NCI-H2227 (cell line): ENCODE data around the gene MFSD2A.
"Not testable (repeated sequence)": the region's sequence is repeated elsewhere in the genome, so short reads cannot be mapped to it uniquely, and the experiment has no call there.

Experiments used
- DNase-seq: peaks from one replicate; lab custom pipeline; 2025; ENCODE audit not compliant: unreplicated experiment; lab: John Stamatoyannopoulos, UW

Gene MFSD2A

DNA sequence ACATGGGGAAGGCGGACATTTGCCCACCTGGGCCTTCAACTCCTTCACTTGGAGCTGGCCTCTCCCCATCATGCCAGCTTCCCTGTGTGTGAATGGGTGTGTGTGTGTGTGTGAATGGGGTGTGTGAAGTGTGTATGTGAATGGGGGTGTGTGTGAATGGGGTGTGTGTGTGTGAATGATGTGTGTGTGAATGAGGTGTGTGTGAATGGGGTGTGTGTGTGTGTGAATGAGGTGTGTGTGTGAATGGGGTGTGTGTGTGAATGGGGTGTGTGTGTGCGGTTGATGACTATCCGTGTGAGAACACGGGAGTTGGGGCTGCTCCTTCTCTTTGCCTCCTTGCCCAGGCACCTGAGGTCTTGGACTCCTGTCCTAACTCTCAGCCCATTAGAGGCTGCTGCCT lies 9.6 kb downstream of the MFSD2A start:
- DNase-seq: no peak

- DNase-seq: no peak
These were observed 10.1 kb downstream of the MFSD2A start for GRCh38 chr1:39965044-39965443.

GRCh38 chr1:39969048-39969447 lies 14.1 kb downstream of the MFSD2A start:
- no peak for DNase-seq

DNA sequence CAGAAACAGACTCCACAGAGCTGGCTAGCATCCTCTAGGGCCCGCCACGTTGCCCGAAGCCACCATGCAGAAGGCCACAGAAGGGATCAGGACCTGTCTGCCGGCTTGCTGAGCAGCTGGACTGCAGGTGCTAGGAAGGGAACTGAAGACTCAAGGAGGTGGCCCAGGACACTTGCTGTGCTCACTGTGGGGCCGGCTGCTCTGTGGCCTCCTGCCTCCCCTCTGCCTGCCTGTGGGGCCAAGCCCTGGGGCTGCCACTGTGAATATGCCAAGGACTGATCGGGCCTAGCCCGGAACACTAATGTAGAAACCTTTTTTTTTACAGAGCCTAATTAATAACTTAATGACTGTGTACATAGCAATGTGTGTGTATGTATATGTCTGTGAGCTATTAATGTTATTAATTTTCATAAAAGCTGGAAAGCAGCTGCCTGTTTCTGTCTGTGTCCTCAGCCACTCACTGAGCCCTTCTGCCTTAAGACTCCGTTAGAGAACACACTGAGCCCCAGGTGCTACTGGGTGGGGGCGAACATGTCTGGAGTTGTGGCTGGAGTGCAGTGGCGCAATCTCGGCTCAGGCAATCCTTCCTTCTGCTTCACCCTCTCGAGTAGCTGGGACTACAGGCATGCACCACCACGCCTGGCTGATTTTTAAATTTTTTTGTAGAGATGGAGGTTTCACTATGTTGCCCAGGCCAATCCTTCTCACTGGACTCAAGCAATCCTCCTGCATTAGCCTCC lies 14.8 kb downstream of the MFSD2A start:
- no peak for DNase-seq

DNA sequence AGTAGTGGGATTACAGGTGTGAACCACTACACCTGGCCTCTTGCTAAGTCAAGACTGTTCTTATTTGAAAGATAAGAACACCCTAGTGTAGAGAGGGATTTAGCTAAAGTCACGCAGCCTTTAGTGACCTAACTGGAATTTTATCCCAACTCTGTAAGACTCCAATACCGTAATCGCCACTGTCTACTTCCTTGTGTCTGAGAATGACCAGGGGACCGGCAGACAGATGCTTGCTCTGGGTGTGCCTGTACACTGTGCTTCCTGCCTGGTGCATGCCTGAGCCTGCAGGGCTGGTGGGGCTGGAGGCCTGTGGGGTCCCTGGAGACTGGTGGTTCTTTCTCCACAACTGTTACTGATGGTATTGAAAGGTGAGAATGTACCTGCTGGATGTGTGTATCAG lies 15.3 kb downstream of the MFSD2A start:
- no peak for DNase-seq

DNA sequence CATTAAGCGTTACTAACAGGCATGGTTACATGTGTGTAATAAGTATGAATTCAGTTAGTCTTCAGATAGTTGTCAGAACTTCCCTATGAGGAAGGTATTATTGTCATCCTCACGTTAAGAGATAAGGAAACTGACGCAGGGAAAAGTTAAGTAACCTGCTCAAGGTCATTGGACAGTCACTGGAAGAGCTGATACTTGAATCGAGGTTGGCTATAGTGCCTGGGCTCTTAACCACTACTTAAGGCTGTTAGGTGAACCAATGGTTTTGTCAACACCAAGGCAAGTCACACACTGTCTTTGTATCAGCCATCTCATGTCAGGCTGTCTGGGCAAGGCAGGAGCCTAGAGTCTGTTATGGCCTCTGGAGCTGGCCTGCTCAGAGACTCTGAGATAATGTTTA lies 16.2 kb downstream of the MFSD2A start:
- no peak for DNase-seq

DNA sequence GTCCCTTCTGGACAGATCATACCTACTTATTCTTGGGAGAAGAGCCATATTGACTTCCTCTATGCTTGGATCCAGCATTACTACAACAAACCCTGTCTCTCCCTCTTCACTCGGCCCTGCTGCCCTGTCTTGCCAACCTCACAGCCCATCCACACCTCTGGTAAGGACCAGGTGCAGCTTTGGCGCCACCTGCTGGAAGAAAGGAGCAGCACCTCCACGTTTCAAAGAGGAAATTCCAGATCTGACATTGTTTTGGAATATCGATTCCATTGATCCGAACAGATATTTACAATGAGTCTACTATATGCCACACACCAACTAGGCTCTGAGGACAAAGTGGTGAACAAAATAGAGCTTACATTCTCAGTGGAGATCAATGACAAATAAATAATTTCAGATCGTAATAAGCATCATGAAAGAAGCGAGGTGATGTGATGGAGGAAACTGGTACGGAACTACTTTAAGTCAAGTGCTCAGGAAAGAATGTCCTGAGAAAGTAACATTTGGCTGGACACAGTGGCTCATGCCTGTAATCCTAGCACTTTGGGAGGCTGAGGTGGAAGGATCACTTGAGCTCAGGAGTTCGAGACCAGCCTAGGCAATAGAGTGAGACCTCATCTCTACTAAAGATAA lies 18.7 kb downstream of the MFSD2A start:
- peak; percentile 76 for DNase-seq

DNA sequence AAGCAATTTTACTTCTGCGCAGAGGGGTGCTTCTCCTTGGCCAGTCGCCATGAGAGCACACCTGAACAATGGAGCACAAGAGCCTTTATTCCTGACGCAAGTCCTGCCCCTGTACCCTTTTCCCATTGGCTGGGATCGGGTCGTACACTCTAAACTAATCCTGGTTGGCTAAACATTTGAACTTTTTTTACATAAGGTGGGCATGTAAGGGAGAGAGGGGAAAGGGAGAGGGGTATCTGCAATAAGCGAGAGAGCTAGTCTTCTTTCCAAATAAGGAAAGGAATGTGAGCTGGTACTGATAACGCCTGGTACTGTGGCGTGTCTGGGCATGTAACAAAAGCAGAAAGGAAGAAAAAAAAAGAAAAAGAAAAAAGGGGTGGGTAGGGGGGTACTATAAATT lies 21.8 kb downstream of the MFSD2A start:
- no peak for DNase-seq

DNA sequence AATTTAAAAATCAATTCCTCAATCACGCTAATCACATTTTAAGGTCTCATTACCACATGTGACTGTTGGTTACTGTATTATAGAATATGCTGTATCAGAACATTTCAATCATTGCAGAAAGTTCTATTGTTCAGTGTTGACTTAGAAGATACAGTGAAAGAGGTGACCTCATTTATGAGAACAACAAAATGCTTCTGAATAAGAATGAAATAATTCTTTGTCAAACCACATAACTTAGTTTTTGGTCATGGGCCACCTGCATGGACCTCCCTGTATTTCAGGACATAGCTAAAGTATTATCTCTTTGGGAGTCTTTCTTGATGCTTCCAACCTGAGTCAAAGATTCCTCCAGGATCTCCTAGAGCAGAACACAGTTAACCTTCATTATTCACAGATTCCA lies 22.3 kb downstream of the MFSD2A start:
- DNase-seq: no peak

DNA sequence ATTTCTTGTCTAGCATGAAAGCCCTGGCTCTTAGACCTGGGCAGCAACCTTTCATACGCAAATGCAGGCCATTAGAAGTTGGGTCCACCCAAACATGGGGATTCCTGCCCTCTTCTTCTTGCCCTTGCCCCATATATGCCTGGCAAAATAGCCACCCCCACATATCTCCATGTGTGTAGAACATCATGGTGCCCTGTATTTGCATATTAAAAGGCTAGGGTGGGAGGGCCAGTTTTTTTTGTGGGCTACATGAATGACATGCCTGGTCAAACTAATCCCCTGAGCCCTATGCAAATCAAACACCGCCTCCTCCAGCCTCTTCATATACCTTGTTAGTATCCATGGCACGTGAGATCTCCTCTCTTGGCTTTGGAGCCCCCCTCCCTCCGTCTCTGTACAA lies 24.7 kb downstream of the MFSD2A start:
- no peak for DNase-seq

DNA sequence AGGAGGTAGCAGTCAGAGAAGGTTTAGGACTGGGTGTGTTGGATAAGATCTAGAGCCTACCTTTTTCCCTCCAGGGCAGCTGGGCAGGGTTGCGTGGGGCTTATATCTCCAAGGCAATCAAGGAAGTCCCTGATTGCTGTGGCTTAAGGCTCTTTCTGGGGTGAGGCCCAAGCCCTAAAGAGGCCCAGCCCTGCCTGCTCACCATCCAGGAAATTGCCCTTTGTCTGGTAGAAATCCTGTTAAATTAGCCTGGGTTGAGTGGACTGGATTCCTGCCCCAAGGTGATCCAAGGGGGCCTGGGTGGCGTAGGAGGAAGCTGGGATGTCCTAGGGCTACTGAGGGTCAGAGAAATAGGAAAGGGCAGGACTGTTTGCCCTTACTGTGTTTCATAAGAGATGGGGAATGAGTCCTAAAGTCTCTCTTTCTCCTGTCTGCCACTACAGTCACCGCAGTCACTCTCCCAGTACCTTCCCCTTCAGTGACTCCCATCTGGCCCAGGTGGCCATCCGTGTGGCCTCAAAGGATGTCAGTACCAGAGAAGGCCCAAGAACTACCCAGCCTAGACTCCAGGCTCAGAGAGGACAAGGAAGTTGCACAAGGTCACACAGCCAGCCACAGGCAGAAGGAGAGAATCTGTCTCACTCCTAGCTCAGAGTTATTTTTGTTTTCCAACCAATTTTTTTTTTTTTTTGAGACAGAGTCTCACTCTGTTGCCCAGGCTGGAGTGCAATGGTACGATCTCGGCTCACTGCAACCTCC lies 25.8 kb downstream of the MFSD2A start:
- DNase-seq: no peak

GRCh38 chr1:39981385-39981784 lies 26.4 kb downstream of the MFSD2A start:
- no peak for DNase-seq

DNA sequence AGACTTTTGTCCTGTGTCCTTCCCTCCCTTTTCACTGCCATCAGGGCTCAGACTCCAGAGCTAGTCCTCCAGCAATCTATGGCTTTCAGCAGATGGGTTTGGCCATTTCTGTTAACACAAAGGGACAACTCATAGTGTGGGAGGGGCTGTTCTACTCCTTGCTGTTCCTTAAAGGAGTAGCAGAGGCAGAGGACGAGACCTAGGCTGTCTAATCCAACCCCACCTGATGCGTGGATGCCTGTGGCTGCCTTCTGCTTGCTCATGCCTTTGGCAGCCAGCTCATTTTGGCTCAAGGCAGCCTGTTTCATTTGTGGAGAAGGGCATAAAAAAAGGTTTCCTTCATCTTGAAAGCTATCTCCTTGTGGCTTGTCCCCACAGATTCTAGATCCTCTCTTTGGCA lies 27.0 kb downstream of the MFSD2A start:
- DNase-seq: no peak

GRCh38 chr1:39984480-39984879 lies 29.5 kb downstream of the MFSD2A start:
- not testable (repeated sequence) for DNase-seq

- DNase-seq: no peak
These were observed 30.0 kb downstream of the MFSD2A start for GRCh38 chr1:39984951-39985350.

DNA sequence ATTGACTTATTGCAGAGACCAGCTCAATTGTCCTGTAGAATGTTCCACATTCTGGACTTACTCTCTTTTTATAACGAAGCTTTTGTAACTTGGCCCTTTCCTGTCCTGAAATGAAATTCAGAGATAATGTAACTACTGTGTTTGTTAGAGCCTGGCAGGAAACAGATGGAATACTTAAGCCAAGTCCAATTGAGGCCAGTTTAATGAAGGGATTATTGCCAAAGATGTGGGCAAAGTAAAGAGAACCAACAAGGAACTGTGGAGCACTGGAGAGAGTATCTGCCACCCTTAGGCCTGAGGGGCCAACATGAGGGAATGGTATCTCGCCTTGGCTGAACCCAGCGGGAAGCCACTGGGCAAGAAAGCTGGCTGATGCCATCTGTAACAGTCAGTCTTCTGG lies 32.9 kb downstream of the MFSD2A start:
- DNase-seq: no peak

DNA sequence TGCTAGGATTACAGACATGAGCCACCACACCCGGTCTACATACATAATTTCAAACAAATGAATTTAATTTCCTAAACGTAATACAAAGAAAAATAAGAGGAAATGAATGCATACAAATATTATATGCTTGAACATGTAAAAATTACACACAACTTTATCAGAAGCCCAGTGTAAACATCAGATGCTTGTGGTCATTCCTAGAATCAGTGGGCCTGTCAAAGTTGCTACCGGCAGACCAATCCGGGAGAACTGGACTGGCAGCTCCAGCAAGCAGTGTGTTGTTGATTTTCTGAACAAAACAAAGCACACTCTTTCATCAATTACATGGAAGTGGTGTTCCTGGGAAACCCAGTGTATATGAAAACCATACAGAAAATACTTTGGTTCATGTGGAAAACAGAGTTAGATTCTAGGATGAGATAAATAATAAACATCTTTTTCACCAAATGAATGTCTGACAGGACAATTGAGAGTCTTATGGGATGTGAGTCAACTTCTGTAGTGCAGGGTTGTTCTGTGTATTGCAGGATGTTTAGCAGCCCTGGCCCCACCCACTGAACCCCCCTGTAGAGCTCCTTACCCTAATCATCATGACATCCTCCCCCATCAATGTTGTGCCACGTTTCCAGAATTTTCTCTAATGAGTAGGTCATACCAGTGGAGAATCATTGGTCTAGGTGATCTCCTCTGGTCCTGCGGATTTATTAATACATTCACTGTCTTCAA lies 33.8 kb downstream of the MFSD2A start:
- no peak for DNase-seq

GRCh38 chr1:39990428-39990827 lies 35.5 kb downstream of the MFSD2A start:
- DNase-seq: no peak

DNA sequence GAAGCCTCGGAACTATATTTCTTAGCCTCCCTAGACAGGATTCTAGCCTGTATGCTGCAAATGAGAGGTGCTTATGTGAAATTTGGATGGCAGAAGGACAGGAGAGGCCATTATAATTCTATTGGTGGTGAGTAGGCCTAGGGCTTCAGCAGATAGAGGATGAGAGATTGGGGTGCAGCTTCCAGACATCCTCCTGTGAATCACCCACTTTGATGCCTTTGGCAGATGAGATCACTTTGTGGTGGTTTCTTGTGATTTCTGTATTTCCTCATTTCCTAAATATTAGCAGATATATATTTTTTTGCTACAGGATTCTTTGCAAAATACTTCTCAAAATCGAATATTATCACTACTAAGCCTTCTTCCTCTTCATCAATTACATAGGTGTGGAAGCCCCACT lies 37.3 kb downstream of the MFSD2A start:
- no peak for DNase-seq

DNA sequence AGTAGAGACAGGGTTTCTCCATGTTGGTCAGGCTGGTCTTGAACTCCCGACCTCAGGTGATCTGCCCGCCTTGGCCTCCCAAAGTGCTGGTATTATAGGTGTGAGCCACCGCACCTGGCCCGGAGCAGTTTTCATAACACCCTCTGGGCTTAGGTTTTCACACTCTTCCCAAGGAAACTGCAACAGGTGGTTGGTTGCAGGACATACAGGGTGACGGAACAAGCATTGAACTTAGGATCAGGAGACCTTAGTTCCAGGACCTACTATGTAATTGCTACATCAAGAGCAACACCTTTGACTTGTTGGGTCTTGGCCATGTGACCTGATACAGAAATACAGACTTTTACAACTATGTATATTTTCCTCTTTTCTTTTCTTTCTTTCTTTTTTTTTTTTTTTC lies 37.9 kb downstream of the MFSD2A start:
- no peak for DNase-seq

GRCh38 chr1:39995973-39996393 lies 41.0 kb downstream of the MFSD2A start:
- DNase-seq: no peak
